TTC549 (cell line): ENCODE results near the gene HS3ST3B1.

ENCODE experiments used
- FAIRE-seq: peaks from 2 replicates; lab custom pipeline; 2012; peaks lifted over from hg19 to GRCh38; lab: Jason Lieb, UNC

Gene HS3ST3B1

DNA sequence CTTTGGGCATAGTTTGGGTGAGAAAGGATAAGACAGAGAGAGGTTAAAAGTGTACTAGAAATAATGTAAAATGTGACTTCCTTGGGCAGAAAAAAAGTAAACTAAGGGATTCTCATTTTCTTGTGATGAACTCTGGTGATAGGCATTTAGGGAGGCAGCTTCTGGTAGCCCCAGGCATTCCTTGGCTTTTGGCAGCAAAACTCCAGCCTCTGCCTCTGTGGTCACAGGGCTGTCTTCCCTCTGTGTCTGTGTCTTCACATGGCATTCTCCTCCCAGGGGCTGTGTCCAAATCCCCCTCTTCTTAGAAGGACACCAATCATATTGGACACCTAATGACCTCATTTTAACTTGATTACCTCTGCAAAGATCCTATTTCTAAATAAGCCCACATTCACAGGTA is 54.7 kb downstream of the HS3ST3B1 start:
- FAIRE-seq: no peak

DNA sequence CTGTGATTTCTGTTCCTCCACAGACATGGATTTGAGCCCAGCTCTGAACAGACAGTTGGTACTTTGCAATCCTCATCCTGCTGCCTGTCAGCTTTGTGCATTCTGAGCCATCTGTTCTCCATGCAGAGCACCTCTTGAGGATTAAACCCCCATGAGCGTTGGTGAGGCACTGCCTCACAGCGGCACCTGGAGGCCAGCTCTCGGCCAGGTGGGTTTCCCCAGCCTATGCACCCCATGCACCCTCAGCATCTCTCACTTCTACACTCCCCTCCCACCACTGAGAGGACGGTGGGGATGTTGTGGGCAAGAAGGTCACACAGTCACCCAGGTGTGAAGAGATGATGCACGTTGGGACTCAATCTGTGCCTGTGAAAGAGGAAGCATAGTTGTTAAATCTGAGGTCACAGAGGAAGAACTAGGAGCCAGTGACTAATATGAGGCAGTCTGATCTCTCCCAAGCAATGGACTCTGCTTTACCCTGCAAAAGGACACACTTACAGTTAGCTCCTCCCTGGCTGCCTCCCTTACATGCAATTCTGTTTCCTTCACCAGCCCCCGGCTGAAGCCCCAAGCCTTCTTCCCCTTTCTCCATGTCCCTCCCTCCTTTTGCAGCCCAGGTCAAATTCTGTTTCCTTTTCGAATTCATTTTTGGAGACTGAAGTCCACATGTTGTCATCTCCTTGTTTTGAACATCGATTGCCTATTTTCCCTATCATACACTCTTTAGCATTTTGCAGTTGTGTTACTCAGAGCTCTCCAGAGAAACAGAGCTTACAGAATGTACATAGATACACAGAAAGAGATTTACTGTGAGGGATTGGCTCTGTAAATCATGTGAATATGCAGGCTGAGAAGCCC is 58.5 kb downstream of the HS3ST3B1 start:
- no peak for FAIRE-seq

GRCh38 chr17:14360856-14361255 is 60.0 kb downstream of the HS3ST3B1 start:
- no peak for FAIRE-seq

DNA sequence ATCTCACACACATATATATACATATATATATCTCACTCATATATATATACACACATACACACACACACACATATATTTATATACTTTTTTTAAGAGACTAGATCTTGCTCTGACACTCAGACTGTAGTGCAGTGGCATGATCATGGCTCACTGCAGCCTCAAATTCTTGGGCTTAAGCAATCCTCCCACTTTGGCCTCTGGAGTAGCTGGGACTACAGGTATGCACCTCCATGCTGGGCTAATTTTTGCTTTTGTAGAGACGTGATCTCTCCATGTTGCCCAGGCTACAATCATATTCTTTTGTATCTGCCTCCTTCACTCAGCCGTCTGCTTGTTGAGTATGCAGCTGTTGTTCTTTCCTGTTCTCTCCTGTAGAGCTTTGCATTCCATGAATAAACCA is 60.6 kb downstream of the HS3ST3B1 start:
- no peak for FAIRE-seq

GRCh38 chr17:14361945-14362508 is 61.1 kb downstream of the HS3ST3B1 start:
- no peak for FAIRE-seq

DNA sequence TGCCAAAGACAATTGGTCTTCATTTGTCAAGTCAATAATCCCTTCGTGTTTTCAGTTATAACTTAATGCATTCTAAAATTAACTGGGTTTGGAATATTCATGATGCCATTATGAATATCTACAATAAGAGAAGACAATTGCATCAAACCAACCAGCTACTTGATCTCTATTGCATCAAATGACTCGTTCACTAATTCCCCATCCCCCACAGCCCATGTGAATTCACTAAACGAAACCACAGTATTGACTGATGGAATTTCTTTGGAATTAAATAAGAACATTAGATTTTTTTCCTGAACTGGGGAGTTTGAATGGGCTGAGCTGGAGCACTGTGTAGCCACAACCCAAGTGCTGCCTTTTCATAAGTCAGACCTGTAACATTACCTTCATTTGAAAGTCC is 65.3 kb downstream of the HS3ST3B1 start:
- FAIRE-seq: no peak

GRCh38 chr17:14372461-14372860 is 71.6 kb downstream of the HS3ST3B1 start:
- no peak for FAIRE-seq

GRCh38 chr17:14372905-14373613 is 72.2 kb downstream of the HS3ST3B1 start:
- FAIRE-seq: no peak

- no peak for FAIRE-seq
These were observed 72.9 kb downstream of the HS3ST3B1 start for GRCh38 chr17:14373614-14374259.

- FAIRE-seq: no peak
These were observed 73.4 kb downstream of the HS3ST3B1 start for GRCh38 chr17:14374268-14374667.

DNA sequence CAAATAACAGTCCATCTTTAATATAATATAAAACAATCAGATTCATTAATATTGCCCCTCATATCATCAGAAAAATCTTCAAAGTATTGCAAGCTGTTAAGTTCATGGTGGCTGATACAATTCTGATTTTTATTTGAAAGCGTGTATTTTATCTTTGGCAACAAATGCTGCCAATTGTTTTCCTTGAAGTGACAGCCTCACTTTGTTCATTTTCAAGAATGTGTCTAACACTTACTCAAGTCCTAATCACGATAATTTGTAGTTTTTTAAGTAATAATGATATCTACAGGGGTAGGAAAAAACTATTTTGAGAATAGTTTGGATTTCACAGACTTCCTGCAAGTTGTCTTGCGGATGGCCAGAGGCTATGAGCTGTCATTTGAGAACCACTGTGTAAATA is 75.8 kb downstream of the HS3ST3B1 start:
- FAIRE-seq: no peak

GRCh38 chr17:14381606-14382005 is 80.7 kb downstream of the HS3ST3B1 start:
- no peak for FAIRE-seq

- no peak for FAIRE-seq
These were observed 86.2 kb downstream of the HS3ST3B1 start for GRCh38 chr17:14387036-14387435.

DNA sequence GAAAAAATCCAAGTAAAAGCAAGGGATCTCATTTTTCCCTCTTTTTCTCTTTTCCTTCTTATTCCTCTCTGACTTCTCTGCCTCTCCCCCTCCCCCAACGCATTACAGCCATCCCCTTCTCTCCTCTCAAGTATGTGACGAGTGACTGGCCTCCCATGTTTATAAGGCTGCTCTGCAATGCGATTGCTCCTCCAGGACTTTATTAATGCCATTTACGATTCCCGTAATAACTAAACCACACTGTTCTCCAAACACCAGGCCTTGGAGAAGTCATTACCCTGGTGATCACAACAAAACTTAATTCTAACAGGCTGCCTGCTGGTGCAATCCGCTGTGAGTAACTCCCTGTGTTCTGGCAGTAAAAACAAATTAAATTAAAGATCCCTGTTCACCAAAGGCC is 88.8 kb downstream of the HS3ST3B1 start:
- FAIRE-seq: no peak

GRCh38 chr17:14393723-14394122 is 92.8 kb downstream of the HS3ST3B1 start:
- no peak for FAIRE-seq

GRCh38 chr17:14395255-14395654 is 94.4 kb downstream of the HS3ST3B1 start:
- FAIRE-seq: no peak

DNA sequence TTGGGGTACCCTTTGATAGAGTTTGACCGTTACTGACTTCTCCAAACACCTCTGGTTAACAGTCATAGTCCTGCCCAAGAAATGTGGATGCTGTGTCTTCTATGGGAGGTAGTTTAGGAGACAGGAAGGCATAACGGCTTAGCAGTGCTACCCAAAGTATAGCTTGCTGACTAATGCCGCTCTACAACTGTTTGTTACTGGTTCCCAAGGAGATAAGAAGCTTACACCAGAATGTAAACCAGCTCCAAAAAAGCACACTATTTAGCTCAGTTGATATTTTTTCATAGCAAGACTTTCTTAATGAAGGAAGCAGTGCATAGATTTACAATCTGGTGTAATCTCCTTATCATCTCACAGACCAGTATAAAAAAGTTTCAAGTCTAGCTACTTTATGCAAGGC is 95.7 kb downstream of the HS3ST3B1 start:
- no peak for FAIRE-seq

GRCh38 chr17:14398766-14399165 is 97.9 kb downstream of the HS3ST3B1 start:
- no peak for FAIRE-seq
